Gastroesophageal sphincter (tissue), 3 donors: ENCODE measurements around the gene THSD7A.
A peak's percentile ranks its signal among the peaks of the same experiment; 100 is the strongest.

Experiments used
- EP300 ChIP-seq: sonication (generic); formaldehyde crosslinking; IDR thresholded peaks from one replicate; pipeline ENCODE4 v1.6.1; 2017; ENCODE audit warnings: antibody characterized with exemption, mild to moderate bottlenecking
- POLR2A ChIP-seq, 2 donors: fragments of 450-650 bp; IDR thresholded peaks; one replicate each; pipeline ENCODE4 v1.6.1; 2017; ENCODE audit warnings: antibody characterized with exemption in 2 of 2, mild to moderate bottlenecking in 2 of 2, moderate library complexity in 1 of 2
- POLR2AphosphoS5 ChIP-seq: sonication (generic); formaldehyde crosslinking; IDR thresholded peaks from one replicate; pipeline ENCODE4 v1.6.1; 2017; ENCODE audit warnings: antibody characterized with exemption
- TF ChIP-seq, protein P1 (sequence below), 4 experiments: fragments of 200-600 bp in 2 of 4; fragments of 450-650 bp in 2 of 4; sonication (generic) in 1 of 4; IDR thresholded peaks; one replicate each; pipeline ENCODE4 v1.5.1; 2017 to 2019; ENCODE audit warnings: antibody characterized with exemption in 4 of 4, mild to moderate bottlenecking in 2 of 4, moderate library complexity in 2 of 4

DNA sequence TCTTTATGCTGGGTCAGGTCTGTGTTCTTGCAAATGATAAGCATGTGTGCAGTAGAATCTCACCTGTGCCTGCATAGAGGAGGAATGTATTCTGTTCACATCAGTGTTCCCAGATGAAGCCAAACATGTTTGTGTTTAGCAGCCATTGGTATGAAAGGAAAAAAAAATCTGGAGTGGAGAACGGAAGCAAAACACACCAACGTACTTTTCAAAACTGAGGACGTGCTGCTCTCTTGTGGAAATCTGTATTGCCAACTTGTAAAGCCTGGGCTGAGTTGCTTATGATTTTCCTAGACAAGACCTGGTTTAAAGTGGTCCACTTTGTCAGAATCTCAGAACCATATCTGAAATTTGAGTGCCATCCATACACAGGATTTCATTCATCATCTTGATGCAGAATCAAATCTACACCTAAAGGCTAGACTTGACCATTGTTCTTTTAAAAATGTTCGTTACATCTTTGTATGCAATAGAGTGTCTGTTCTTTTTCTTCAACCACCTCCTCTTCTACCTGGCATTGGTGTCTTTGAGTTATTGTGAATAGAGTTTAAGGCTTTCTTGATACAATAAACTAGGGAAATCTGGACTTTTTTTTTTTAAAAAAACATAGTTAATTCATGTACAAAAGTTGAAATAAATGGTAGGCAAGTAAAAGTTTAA is 490.6 kb downstream of the THSD7A start:
- TF ChIP-seq, protein P1, sequence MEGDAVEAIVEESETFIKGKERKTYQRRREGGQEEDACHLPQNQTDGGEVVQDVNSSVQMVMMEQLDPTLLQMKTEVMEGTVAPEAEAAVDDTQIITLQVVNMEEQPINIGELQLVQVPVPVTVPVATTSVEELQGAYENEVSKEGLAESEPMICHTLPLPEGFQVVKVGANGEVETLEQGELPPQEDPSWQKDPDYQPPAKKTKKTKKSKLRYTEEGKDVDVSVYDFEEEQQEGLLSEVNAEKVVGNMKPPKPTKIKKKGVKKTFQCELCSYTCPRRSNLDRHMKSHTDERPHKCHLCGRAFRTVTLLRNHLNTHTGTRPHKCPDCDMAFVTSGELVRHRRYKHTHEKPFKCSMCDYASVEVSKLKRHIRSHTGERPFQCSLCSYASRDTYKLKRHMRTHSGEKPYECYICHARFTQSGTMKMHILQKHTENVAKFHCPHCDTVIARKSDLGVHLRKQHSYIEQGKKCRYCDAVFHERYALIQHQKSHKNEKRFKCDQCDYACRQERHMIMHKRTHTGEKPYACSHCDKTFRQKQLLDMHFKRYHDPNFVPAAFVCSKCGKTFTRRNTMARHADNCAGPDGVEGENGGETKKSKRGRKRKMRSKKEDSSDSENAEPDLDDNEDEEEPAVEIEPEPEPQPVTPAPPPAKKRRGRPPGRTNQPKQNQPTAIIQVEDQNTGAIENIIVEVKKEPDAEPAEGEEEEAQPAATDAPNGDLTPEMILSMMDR (IDR thresholded peaks at IDR 0.05), result peak in 1 of 4 experiments; percentile 38
- no peak for TF ChIP-seq POLR2A (IDR thresholded peaks at IDR 0.05)
- no peak for TF ChIP-seq POLR2AphosphoS5
- TF ChIP-seq EP300, result no peak
